NK-92 treated with Interleukin-12 subunit alpha and Interleukin-12 subunit beta, amount 100 ng/mL, for 24 hours (cell line): Measurements from ENCODE around the gene MAML3.

Experiments
- DNase-seq: peaks from one replicate; lab custom pipeline; 2025; lab: John Stamatoyannopoulos, UW

Gene MAML3

DNA sequence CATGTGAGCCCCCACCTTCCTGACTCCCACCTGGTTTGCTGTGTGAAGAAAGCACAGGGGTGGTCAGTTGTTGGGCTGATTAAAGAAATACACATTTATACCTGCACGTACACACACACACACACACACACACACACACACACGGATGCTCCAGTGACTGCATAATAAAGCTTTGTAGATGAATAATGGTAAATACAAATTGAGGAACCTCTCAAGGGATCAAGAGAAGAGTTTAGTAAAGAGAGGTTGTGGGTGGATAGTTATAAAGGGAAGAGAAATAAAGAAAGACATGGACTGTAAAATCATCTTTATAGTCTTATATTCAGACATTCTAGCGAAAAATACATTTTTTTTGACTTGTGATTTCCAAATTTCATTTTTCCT is 344.2 kb downstream of the MAML3 start:
- no peak for DNase-seq

GRCh38 chr4:139808808-139809756 is 344.9 kb downstream of the MAML3 start:
- no peak for DNase-seq

DNA sequence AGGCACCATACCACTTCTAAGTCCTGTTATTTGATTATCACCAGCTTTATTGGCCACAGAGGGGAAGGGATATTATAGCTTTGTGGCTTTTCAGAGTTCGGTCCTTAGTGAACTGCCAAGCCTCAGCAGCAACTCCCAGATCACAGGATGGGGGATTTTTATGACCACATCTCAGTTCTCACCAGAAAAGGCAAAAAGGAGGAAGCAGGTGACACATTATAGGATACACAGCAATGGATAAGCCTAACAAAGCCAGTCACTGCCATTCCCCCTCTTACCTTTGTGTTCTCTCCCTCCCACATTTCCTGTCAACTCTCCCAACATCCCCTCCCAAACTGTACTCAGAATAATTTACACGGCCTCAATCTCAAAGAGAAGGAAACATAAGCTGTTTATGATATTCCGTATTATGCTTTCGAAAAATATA is 345.6 kb downstream of the MAML3 start:
- no peak for DNase-seq

- no peak for DNase-seq
Measured at GRCh38 chr4:139807483-139807882, 346.5 kb downstream of the MAML3 start.

DNA sequence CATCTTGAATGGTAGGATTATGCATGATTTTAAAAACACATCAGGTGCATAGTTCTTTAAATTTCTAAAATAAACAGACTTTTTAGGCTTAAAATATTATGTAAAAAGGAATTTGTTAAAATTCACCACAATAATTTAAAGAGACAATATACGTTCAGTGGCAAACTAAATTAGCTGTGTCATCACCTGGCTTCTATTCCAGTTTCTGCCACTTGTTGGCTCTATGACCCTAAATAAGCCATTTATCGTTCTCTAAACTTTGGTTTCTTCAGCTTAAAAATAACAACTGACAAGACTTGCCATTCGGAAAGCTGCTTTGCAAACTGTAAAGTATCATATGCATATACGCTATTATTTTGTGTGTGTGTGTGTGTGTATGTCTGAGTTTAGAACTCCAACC is 347.1 kb downstream of the MAML3 start:
- no peak for DNase-seq

GRCh38 chr4:139802931-139803330 is 351.1 kb downstream of the MAML3 start:
- DNase-seq, result no peak

GRCh38 chr4:139802488-139802887 is 351.5 kb downstream of the MAML3 start:
- no peak for DNase-seq

DNA sequence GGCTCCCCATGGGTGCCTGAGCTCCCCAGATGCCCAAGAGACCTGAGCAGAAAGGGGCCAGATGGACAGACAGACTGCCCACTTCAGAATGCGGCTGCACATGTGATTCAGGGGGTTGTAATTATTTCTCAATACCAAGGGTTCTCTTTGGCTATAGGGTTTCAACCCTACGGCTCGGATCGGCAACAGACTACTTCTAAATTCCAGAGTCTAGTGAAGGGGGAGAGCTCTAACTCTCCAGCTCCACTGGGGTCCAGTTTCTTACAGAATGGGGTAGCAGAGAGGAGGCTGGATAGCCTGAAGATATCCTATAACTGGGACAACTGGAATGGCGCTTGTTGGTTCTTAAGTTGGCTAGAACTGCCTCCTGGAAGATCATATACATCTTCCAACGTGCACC is 352.1 kb downstream of the MAML3 start:
- no peak for DNase-seq

DNA sequence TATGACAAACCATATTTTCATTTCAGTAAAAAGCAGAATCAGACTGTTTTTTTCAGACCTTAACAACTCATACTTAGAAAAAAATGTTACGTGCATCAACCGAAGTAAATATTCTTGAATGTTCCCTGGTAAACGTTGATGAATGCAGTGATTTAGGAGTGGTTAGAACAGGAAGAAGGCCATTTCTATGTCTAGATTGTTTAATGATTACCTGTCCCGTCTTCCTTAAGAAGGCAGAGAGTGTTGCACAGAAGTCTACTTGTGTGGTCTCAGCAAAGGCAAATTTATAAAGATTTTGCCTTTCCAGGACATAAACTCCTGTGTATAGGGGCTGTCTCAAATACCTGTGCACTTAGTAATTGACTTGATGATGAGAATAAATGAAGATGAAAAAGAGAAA is 353.9 kb downstream of the MAML3 start:
- DNase-seq, result no peak

DNA sequence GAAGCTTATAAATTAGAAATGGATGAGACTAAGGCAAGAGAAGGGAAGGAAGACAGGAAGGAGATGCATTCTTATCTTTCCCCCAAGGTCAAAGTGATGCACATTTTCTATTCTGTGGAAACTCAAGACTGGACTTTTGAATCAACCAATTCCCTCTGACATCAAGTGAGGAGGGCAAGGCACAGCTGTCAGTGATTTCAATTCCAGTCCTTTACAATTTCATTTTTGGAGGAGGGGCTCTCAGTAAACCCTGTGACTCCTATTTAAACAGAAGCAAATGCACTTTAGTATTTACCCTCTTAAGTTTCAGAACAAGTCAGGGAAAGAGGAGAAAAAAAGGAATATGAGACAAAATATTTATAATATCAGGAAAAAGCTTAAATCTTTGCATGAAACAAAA is 354.4 kb downstream of the MAML3 start:
- DNase-seq, result no peak

- no peak for DNase-seq
Measured at GRCh38 chr4:139798456-139798855, 355.5 kb downstream of the MAML3 start.

- DNase-seq, result no peak
Measured at GRCh38 chr4:139797287-139797686, 356.7 kb downstream of the MAML3 start.

- DNase-seq, result no peak
Measured at GRCh38 chr4:139795527-139796314, 358.3 kb downstream of the MAML3 start.

GRCh38 chr4:139794158-139794954 is 359.6 kb downstream of the MAML3 start:
- no peak for DNase-seq

- no peak for DNase-seq
Measured at GRCh38 chr4:139791681-139792080, 362.3 kb downstream of the MAML3 start.

GRCh38 chr4:139790291-139790690 is 363.7 kb downstream of the MAML3 start:
- no peak for DNase-seq

GRCh38 chr4:139789096-139789654 is 364.8 kb downstream of the MAML3 start:
- no peak for DNase-seq

DNA sequence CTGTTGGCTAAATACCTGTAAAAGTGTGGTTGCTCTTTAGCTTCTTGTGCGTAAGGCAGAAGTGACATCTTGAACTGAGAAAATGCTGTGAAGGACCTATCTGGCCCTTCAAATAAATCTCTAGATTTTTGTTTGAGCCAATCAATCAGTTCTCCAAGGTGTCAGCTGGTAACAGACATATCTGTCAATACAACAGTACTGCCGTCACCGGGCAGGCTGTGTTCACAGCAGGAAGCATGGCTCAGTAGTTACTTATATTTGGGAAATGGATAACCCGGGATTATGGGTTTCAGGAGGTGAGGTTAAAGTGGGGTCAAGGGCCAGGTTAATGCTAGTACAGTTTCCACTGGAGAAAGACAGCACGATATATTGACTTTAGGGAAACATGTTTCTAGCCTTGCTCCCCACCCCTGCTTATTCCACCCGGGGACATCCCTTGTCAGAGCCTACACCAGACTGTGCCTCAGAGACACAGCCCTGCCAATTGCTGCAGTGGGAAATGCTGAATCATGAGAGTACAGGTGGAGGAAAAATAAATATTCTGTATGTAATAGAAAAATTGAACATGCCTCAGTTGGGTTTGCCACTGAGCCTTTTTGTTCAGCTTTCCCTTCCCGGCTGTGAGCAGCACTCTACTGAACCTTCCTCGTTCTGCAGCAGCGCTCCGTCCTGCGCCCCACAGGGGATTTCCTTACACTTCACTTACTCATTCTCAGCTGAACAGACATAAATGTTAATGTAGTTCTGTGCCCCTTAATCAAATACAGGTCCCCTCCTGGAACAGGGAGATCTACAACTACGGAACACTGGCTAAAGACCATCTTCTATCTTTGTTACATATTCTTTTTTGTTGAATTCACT is 367.3 kb downstream of the MAML3 start:
- DNase-seq, result no peak

- no peak for DNase-seq
Measured at GRCh38 chr4:139785356-139785755, 368.6 kb downstream of the MAML3 start.

DNA sequence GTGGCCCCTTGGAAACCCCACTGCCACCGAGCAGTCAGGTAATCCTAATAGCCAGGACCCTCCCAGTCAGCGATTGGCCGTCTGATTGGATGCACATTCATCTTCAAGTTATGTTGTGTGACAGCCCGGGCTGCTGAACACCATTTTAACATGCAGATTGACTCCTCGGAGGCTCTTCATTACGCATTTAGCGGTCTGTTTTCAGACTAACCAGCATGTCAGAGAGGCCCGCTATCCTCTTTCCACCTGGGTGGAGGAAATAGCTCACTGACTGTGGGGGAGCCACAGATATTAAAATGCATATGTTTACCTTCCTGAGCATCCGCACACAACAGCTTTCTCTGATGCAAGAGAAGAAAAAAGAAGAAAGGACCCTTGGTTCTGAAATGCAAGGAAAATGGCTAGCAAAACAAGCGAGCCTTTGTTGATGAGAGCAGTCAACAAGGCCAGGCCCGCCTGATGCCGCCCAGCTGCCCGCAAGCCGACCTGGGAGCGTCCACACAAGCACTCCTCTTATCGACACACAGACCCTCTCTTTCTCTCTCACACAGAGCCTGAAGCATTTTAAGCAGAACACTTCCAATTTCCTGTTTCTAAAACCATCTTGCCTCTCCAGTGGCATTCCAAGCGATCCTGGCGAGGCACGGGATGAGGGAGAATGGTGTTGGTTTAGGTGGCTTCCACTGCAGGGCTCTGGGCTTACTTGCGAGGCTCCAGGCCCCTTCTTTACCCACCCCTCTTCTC is 370.1 kb downstream of the MAML3 start:
- DNase-seq, result no peak
